Measurements from ENCODE around the gene SGCD. TPM values are rescaled to one million over a fixed set of nuclear protein-coding genes. Genes with fewer than 3 reads are reported as not detected.
"Not testable (repeated sequence)": the region's sequence is repeated elsewhere in the genome, so short reads cannot be mapped to it uniquely, and the experiment has no call there.

The SGCD gene
- total RNA-seq, 1 donor from 2014 or later = not detected

DNA sequence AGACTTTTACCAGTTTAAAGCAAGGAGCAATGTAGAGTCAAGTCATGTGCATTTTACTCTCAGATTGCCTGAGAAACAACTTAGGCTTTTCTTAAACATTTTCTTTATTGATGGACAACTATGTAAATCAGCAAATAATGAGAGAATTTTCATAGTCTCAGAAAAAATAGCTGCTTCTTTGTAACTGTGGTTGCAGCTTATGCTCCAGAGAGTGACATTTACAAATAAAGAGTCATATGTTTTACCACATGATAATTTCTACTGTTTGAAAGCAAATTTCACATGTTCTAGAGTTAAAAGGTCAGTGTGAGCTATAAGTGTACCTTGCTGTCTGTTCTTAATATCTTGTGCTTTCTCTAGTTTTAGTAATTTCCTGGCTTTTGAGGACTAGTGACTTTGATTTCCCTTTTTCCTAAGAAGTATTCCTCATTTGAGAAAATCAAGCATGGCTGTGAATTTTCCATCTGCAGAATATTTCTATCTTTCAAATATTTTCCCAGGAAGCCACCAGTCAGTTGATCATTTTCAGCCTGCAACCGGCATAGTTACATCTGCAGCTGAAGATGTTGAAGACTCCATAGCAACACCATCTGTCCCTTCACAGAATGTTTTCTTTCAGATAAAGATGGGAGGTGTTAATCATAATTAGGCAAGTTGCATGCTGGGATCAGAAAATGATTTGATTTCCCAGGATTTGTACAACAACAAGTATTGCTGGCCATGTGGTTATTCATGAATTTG lies 229.9 kb downstream of the SGCD start:
- intact Hi-C loops (cut with micrococcal nuclease) = no loop called here

DNA sequence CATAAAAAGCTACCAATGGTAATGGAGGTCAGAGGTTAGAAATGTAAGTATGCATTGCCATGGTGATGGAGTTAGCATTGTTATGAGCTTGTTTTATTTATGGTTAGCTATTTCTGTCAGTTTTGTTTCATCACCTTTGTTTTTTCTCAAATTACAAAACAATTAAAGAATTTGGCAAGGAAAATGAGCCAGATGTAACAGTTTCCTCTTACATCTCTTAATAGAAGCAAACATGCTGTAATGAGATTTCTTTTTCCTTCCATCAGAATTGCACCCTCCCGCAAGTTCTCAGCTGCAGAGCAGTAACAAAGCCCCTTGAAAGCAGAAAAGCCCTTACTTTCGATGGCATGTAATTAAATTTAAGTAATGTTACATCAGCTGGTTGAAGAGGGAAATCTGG lies 233.0 kb downstream of the SGCD start:
- intact Hi-C loops (cut with micrococcal nuclease) = no loop called here

DNA sequence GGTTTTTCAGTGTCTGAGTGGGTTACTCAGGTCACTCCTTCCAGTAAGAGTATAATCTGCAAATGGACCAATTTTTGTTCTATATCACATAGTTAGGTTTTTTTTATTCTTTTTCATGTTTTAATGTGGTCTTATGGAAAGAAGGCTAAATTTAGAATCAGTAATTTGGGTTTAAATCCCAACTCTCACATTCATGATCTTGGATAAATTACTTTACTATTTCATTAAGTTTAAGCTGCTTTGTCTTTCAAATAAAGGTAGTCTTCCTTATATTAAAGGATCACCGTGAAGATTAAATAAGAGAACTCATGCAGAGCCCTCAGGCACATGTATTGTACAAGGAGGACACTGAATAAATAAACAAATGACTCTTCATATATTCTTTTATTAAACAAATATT lies 234.7 kb downstream of the SGCD start:
- intact Hi-C loops (cut with micrococcal nuclease) = no loop called here

DNA sequence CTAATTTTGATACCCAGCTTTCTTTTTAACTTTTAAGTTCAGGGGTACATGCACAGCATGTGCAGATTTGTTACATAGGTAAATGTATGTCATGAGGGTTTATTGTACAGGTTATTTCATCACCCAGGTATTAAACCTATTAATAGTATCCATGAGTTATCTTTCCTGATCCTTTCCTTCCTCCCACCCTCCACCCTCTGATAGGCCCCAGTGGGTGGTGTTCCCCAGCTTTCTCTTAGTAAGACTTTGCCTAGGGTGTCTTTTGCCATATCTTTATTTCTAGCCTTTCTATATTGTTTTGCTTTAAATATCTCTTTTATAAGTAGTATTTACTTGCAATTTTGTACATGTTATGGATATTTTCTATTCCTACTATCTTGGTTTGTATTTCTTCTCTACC lies 243.7 kb downstream of the SGCD start:
- intact Hi-C loops (cut with micrococcal nuclease) = no loop called here

DNA sequence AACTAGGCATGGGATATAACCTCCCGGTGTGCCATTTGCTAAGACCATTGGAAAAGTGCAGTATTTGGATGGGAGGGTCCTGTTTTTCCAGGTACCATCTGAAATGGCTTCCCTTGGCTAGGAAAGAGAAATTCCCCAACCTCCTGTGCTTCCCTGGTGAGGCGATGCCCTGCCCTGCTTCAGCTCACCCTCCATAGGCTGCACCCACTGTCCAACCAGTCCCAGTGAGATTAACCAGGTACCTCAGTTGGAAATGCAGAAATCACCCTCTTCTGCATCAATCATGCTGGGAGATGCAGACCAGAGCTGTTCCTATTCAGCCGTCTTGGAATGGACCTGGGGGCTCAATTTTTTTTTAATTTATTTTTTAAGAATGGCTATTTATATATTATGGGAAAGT lies 254.8 kb downstream of the SGCD start:
- intact Hi-C loops (cut with micrococcal nuclease) = no loop called here

DNA sequence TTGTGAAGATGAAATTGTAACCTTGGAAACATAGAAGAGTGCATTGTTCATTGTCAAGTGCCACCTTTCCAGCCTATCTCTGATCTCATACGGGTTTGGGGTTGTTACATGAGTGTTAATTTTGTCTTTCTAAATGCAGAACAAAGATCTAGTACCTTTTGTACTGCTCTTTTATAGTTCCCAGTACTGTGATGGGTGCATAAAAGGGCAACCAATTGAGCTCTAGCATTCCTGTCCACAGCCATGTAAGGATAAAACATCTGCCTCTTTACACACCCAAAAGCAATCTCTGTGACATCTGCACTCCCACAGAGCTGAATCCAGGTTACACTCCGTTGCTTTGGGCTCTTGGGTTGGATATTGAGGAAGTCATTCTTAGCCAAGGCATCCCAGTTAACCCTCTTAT lies 255.2 kb downstream of the SGCD start:
- intact Hi-C loops (cut with micrococcal nuclease) = no loop called here

DNA sequence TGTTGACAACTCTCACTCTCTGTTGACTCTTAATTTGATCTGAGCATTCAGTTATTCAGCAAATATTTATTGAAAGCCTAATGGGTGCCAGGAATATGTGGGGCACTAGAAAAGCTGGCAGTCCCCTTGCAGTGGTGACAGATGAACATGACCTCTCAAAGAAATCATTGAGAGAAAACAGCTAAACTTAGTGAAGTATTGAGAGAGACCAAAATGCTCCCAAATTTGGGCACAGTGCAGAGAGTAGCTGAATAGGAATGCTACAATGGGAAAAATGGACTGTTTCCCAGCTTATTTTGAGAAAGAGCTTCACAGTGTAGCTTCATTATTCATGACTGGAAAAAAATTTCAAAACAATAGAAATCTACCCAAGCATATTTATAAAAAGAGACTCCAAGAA lies 257.9 kb downstream of the SGCD start:
- intact Hi-C loops (cut with micrococcal nuclease) = no loop called here

DNA sequence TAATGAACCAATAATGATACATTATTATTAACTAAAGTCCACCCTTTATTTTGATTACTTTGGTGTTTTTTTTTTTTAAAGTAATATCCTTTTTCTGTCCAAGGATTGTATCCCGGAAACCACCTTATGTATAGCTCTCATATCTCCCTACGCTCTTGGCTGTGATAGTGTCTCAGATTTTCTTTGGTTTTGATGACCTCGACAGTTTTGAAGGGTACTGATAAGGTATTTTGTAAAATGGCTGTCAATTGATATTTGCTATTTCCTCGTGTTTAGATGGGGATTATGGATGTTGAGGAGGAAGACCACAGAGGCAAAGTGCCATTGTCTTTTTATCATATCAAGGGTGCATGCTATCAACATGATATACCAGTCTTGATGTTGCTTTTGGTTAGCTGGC lies 259.0 kb downstream of the SGCD start:
- intact Hi-C loops (cut with micrococcal nuclease) = no loop called here

DNA sequence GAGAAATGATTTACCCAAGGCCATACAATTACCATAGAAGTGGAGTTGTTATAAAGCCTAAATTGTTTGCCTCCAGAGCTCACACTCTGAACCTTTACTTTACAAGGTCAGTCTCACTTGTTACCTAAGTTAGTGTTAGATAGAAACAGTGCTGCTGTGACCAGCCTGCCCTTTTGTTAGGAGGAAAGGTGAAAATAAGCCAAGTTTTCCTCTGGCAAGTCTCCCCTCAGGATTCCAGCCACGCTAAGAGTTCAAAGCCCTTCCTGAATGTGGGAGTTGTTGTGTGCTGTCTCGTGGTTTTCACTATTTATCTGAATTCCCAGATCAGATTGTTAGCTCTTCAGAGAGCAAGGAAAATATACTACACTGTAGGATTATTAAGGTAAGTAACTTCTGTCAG lies 260.0 kb downstream of the SGCD start:
- intact Hi-C loops (cut with micrococcal nuclease) = no loop called here

DNA sequence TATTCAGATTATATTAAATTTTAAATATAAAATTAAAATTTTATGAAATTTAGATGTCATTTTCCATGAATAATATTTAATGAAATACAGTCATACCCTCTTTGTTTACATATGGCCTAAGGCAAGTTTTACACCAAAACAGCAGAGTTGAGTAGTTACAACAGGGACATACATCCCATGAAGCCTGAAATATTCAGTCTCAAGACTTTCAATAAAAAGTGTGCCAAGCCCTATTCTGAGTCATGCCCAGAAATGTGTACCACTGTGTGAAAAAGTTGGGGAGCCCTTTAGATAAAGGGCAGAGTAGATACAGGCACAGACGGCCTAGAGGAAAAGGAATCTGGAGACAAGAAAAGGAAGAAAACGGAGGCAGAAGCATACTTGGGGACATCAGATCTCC lies 261.3 kb downstream of the SGCD start:
- intact Hi-C loops (cut with micrococcal nuclease) = no loop called here

DNA sequence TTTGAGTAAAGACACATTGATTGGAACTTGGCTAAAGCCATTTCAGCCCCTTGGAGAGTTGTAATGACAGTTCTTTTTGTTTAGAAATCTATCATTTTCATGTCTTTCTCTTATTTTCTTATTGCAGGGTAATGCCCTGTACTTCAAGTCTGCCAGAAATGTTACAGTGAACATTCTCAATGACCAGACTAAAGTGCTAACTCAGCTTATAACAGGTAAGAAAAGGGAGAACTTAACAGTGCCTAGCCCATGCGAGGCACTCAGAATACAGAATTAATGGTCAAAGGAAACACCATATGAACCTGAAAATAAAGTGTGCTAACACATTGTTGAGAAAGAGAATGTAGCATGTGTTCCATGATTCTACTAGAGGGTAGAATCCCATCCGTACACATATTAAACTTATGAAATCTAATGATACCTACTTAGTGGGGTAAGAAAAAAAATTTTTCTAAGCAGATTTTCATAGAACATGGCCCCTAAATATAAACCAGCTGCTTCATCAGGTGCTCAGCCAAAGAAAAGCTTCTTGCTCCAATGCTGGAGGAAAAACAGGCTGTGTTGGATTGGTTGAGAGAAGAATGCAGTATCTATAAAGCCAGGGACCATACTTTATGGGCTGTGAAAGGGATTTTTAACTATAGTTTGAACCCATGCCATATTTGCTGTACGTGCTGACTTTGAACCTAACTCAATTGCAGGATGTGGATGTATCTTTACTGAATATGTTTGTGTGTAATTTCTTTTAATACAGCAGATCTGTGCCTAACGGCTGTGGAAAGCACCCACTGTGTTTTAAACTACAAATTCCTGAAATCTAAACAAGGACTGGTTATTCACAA lies 262.4 kb downstream of the SGCD start:
- intact Hi-C loops (cut with micrococcal nuclease) = no loop called here

DNA sequence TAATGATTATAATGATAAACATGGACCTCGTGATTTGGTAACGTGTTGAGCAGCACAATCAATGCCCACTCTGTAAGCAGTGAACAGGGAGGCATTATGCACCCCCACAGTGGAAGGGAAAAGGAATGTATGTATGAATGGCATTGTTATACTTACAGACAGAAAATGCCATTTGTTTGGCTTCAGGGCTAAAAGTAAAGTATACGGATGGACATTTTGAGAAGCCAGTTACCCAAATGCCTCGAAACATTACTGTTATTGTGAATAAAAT lies 262.9 kb downstream of the SGCD start:
- intact Hi-C loops (cut with micrococcal nuclease) = no loop called here

DNA sequence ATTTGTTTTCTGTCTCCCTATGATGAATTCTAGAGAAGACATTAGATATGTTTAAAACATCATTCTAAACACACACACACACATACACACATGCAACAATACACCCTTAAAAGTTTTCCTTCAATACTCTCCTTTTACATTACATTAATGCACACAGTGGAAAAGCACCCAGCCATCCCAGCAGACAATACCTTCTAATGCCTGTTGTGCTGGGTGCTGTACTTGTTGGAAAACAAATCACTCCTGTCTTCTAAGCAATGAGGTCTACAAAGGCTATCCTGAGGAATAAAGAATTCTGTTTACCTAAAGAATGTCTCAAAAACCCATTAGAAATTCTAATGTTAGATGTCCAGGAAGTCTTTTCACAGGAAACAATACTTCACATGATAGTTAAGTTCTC lies 264.0 kb downstream of the SGCD start:
- intact Hi-C loops (cut with micrococcal nuclease) = no loop called here

DNA sequence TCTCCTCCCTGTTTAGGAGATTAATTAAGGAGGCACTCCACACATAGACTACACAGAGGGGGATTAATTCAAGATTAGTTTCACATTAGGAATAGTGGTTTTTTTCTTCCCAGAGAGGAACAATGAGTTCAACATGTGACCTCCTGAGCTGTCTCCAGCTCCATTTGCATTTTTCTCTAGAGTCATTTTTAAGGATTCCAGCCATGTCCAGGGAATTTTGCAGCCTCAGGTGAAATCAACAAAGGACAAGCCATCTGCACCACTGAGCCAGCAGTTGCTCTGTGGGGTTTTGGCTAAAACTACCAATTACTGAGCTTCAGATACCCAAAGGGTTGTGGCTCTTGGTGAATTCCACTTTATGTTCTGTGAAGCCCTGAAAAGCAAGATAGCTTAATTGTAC lies 264.7 kb downstream of the SGCD start:
- intact Hi-C loops (cut with micrococcal nuclease) = no loop called here

DNA sequence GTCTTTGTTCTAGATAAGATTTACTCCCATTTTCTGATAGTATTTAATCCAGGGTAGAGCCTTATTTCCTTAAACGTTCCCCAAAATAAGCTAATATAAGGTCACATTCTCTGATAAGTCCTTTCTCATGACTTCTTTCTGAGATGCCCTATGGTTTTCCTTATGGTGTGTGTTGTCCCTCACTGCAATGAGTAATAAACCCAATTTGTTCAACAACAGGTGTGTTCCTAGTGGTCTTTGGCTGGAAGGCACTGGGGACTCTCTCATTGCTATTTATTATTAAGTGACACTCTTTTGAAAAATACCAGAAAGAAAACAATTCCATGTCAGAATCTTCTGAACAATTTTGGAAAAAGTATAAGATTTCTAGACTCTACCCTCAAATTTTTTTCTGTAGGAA lies 266.6 kb downstream of the SGCD start:
- intact Hi-C loops (cut with micrococcal nuclease) = no loop called here

DNA sequence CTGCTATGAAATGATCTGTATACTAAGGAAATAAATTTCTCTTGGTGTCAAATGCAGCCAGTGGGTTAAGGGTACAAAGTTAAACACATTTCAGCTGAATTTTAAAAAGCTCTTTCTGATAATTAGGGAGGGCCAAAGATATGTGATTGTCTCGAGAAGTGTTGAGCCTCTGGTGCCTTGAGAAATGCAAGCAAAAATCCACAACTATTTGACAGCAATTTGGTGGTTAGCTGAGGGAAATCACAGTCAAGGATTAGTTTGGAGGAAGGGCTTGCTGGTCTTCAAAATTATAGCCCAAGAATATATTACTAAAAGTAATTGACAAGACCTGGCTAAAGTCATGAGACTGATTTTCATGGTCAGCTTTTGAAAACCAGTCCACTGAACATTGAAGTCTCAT lies 267.4 kb downstream of the SGCD start:
- intact Hi-C loops (cut with micrococcal nuclease) = no loop called here

DNA sequence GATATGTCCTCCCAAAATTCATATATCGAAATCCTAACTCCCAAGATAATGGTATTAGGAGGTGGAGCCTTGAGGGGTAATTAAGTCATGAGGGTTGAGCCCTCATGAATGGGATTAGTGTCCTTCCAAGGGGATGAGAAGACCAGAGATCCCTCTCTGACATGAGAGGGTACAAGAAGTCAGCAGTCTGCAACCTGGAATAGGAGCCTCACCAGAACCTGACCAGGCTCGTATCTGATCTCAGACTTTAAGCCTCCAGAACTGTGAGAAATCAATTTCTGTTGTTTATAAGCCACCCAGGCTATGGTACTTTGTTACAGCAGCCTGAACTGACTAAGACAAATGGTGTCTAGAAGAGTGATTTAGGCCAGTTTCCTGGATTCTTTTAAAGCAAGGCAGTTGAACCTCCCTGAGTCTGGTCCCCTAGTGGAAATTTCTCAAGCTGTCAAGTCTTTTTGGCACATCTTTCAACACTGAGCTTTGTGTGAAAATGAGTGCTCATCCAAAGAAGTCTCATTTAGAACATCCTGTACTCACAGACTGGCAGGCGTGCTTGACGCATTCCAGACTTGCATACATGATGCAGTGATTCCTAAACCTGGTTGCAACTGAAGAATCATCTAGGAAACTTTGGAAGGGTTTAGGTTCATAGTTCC lies 268.3 kb downstream of the SGCD start:
- intact Hi-C loops (cut with micrococcal nuclease) = no loop called here

DNA sequence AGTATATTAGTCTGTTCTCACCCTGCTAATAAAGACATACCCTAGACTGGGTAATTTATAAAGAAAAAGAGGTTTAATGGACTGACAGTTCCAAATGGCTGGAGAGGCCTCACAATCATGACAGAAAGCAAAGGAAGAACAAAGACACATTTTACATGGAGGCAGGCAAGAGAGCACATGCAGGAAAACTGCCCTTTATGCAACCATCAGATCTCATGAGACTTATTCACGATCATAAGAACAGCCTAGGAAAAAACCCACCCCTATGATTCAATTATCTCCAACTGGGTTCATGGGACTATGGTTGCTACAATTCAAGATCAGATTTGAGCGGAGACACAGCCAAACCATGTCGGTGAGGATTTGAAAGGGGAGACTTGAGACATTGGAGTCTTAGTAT lies 270.3 kb downstream of the SGCD start:
- intact Hi-C loops (cut with micrococcal nuclease) = no loop called here

DNA sequence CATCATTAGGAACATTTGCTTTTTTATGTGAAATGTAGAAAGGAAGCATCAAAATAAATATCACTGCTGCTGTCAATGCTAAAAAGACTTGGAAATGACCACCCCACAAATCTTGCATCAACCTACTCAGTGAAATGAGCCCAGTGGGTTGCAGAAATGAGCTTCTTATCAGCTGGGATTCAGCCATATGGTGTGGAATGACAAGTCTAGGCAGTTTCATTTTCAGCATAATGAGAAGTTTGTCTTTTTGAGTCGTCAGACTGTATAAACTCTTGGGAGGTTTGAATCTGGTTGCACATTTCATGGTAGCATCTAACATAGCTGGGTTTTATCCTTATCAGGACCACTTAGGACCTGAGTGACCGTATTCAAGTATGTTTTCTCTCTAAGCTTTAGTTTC lies 272.0 kb downstream of the SGCD start:
- intact Hi-C loops (cut with micrococcal nuclease) = no loop called here

DNA sequence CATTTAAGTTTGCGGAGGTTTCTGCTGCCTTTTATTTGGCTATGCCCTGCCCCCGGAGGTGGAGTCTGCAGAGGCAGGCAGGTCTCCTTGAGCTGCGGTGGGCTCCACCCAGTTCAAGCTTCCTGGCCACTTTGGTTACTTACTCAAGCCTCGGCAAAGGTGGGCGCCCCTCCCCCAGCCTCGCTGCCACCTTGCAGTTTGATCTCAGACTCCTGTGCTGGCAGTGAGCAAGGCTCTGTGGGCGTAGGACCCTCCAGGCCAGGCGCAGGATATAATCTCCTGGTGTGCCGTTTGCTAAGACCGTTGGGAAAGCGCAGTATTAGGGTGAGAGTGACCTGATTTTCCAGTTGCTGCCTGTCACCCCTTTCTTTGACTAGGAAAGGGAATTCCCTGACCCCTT lies 283.6 kb downstream of the SGCD start:
- intact Hi-C loops (cut with micrococcal nuclease) = not testable (repeated sequence)

DNA sequence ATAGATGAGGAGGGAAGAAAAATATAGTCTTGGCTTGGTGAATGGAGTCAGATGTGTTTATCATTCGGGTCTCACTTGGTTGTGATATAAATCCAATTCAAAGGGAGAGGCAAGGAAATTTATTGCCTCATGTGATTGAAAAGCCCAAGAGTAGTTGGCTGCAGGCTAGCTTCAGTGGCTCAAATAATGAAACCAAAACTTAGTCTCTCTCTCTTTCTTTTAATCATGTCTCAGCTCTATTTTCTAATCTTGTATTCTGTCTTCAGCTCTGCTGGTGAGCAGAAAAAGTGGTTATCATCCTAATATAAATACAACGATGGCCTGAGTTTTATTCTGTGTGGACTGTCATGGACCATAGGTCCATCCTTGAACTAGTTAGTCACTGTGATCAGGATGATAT lies 288.9 kb downstream of the SGCD start:
- intact Hi-C loops (cut with micrococcal nuclease) = no loop called here

DNA sequence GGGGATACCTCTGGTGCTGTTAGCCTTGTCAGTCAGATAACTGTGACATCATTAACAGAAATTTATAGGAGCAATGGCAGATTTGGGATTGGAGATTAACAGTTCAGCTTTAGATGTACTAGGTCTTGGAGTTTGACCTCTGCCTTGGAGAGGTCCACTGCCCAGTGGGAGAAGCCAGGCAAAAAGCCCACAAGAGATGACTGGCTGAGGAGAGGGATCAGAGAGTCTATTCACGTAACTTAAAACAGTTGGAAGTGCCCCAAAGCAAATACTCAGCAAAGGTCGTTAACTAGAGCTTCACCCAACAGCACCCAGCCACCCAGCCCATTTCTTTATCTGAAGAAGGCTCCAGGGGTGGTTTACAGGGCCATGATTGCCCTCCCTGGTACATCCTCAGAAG lies 290.5 kb downstream of the SGCD start:
- intact Hi-C loops (cut with micrococcal nuclease) = no loop called here

DNA sequence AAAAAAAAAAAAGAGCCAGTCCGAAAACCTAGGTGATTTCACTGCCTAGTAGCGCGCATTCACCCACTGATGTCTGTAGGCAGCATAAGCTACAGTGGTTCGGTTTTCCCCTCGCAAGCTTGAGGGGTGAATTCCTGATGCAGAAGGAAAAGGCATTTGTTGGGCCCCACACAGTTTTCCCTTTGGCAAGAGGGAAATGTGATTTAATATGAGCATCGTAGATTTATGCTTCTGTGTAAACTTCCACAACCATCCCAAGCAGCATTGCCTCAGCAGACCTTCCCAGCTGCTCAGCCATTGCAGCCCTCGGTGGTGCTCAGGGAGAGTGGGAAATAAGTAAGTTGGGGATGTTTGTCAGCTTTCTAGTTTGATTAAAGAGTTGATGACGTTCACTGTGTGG lies 291.6 kb downstream of the SGCD start:
- intact Hi-C loops (cut with micrococcal nuclease) = no loop called here

Data from T-helper 1 cell treated with Interleukin-12 subunit alpha and Interleukin-12 subunit beta and Interleukin-4 antibody, amounts not matched to agents 30 ng/mL and 1 ng/mL, for 36 hours (primary cell).